Keratinocyte (primary cell): ENCODE measurements around the gene BAZ2B. TPM values are rescaled to one million over a fixed set of nuclear protein-coding genes. Genes with fewer than 3 reads are reported as not detected.

Experiments used
- DNase-seq: peaks from one replicate; pipeline ENCODE4 v3.0.0-alpha.2; 2011; ENCODE audit warnings: low read depth, missing footprints, low spot score
- FAIRE-seq: peaks from 2 replicates; lab custom pipeline; 2011; peaks lifted over from hg19 to GRCh38; lab: Jason Lieb, UNC
- H2AFZ ChIP-seq: 2 replicates; pipeline ENCODE4 v1.6.0; 2012; ENCODE audit warnings: low read length, control low read depth, inconsistent platforms; ENCODE audit not compliant: control insufficient read depth
- H3K27ac ChIP-seq: 2 replicates; pipeline ENCODE4 v1.5.1; 2011; ENCODE audit warnings: low read length; ENCODE audit not compliant: control insufficient read depth, insufficient read depth
- H3K27me3 ChIP-seq: 3 replicates; pipeline ENCODE4 v1.6.0; 2011; ENCODE audit warnings: low read length; ENCODE audit not compliant: control insufficient read depth, insufficient read depth; ENCODE audit errors: extremely low read depth
- H3K36me3 ChIP-seq, 2 experiments: 2 replicates in 1 of 2; 3 replicates in 1 of 2; pipeline ENCODE4 v1.5.1; 2011; ENCODE audit warnings: low read length in 2 of 2, mild to moderate bottlenecking in 1 of 2; ENCODE audit not compliant: control insufficient read depth in 2 of 2, insufficient read depth in 2 of 2; ENCODE audit errors: extremely low read depth in 1 of 2
- H3K4me1 ChIP-seq: 3 replicates; pipeline ENCODE4 v1.5.1; 2011; ENCODE audit warnings: low read length; ENCODE audit not compliant: control insufficient read depth, insufficient read depth; ENCODE audit errors: extremely low read depth
- H3K4me2 ChIP-seq: 3 replicates; pipeline ENCODE4 v1.6.0; 2011; ENCODE audit warnings: low read depth, low read length; ENCODE audit not compliant: control insufficient read depth, insufficient read depth; ENCODE audit errors: extremely low read depth
- H3K4me3 ChIP-seq, 3 experiments: fragments of 200-600 bp in 1 of 3; sonication (generic) in 1 of 3; 2 replicates in 2 of 3; 3 replicates in 1 of 3; pipeline ENCODE4 v1.5.1; 2011 to 2016; ENCODE audit warnings: low read length in 3 of 3, mild to moderate bottlenecking in 3 of 3, control low read depth in 2 of 3, inconsistent platforms in 1 of 3, low read depth in 1 of 3, mixed read lengths in 1 of 3, mixed run types in 1 of 3, moderate library complexity in 1 of 3; ENCODE audit not compliant: control insufficient read depth in 2 of 3, insufficient read depth in 2 of 3; ENCODE audit errors: extremely low read depth in 1 of 3
- H3K79me2 ChIP-seq: 2 replicates; pipeline ENCODE4 v1.6.0; 2012; ENCODE audit warnings: low read length; ENCODE audit not compliant: control insufficient read depth, insufficient read depth
- H3K9ac ChIP-seq: 3 replicates; pipeline ENCODE4 v1.6.0; 2011; ENCODE audit warnings: low read length; ENCODE audit not compliant: control insufficient read depth, insufficient read depth; ENCODE audit errors: extremely low read depth
- H3K9me1 ChIP-seq: 3 replicates; pipeline ENCODE4 v1.6.0; 2011; ENCODE audit warnings: low read length; ENCODE audit not compliant: control insufficient read depth, insufficient read depth; ENCODE audit errors: extremely low read depth
- H3K9me3 ChIP-seq: 2 replicates; pipeline ENCODE4 v1.5.1; 2012; ENCODE audit warnings: low read depth, low read length; ENCODE audit not compliant: control insufficient read depth
- H4K20me1 ChIP-seq: 3 replicates; pipeline ENCODE4 v1.6.0; 2011; ENCODE audit warnings: low read length; ENCODE audit not compliant: control insufficient read depth, insufficient read depth; ENCODE audit errors: extremely low read depth
- EZH2 ChIP-seq: IDR thresholded peaks from one replicate; pipeline ENCODE4 v1.6.1; 2012; ENCODE audit warnings: inconsistent platforms, mild to moderate bottlenecking, low read length, moderate library complexity
- dilution Hi-C: fragments of 300-500 bp; cut with MboI; formaldehyde crosslinking; loops from one replicate; pipeline ENCODE4 v1.7.0; 2020; ENCODE audit warnings: low sequenced_read_pairs; ENCODE audit not compliant: extremely low pct_ligation_motif_present
- polyA plus RNA-seq, 5 experiments: library from polyadenylated mRNA; depleted of rRNA in 3 of 5; stranded (reverse) in 3 of 5; stranded (forward) in 1 of 5; unstranded in 1 of 5; fragments of >200 nt; gene quantifications; 1 replicate in 1 of 5; 2 replicates in 3 of 5; 3 replicates in 1 of 5; pipeline versions ENCODE4 v1.2.1 to v1.2.3, GENCODE V29; 2011 to 2012; ENCODE audit warnings: missing spikeins in 2 of 5, low read depth in 1 of 5, low replicate concordance in 1 of 5
- TF ChIP-seq, protein P1 (sequence below), 3 experiments: IDR thresholded peaks in 1 of 3; conservative IDR thresholded peaks in 1 of 3; optimal IDR thresholded peaks in 1 of 3; 2 replicates in 2 of 3; 3 replicates in 1 of 3; pipeline versions ENCODE3 to v1.5.1; 2011; ENCODE audit warnings: low read length in 3 of 3, mild to moderate bottlenecking in 3 of 3, moderate library complexity in 2 of 3, control low read depth in 1 of 3, inconsistent platforms in 1 of 3; ENCODE audit not compliant: insufficient read depth in 2 of 3; ENCODE audit errors: extremely low read depth in 1 of 3

BAZ2B gene
- polyA plus RNA-seq, 1 donor (not counting 4 experiments of a cell fraction or from before 2014, with no cell fraction given): 27.0 TPM

- no peak for FAIRE-seq
- Histone ChIP-seq H3K9ac (no peak overlapping the region), H3K9me3 (no peaks in the 10 kb centered on the region), H3K4me1 (no peaks in the 10 kb centered on the region), H3K79me2 (no peaks in the 10 kb centered on the region), H3K4me2 (no peak overlapping the region), H3K27ac (no peak overlapping the region), H3K9me1 (no peaks in the 10 kb centered on the region), H4K20me1 (no peaks in the 10 kb centered on the region), H3K36me3 (peaks cover 3 to 4% of the 10 kb centered on the region in 2 experiments), H3K4me3 (no peak overlapping the region), H3K27me3 (no peaks in the 10 kb centered on the region), H2AFZ (no peak overlapping the region)
- TF ChIP-seq, protein P1, sequence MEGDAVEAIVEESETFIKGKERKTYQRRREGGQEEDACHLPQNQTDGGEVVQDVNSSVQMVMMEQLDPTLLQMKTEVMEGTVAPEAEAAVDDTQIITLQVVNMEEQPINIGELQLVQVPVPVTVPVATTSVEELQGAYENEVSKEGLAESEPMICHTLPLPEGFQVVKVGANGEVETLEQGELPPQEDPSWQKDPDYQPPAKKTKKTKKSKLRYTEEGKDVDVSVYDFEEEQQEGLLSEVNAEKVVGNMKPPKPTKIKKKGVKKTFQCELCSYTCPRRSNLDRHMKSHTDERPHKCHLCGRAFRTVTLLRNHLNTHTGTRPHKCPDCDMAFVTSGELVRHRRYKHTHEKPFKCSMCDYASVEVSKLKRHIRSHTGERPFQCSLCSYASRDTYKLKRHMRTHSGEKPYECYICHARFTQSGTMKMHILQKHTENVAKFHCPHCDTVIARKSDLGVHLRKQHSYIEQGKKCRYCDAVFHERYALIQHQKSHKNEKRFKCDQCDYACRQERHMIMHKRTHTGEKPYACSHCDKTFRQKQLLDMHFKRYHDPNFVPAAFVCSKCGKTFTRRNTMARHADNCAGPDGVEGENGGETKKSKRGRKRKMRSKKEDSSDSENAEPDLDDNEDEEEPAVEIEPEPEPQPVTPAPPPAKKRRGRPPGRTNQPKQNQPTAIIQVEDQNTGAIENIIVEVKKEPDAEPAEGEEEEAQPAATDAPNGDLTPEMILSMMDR (optimal IDR thresholded peaks at IDR 0.05 in 1 of 3, IDR thresholded peaks at IDR 0.05 in 1 of 3, conservative IDR thresholded peaks at IDR 0.05 in 1 of 3; ENCODE audit: extremely low read depth in 1 of 3, insufficient read depth in 2 of 3, low read length in 3 of 3): no peak
- no peak for TF ChIP-seq EZH2
- no peak for DNase-seq
- dilution Hi-C loops: no loop called here
Measured at GRCh38 chr2:159381574-159381973, 234.8 kb downstream of the BAZ2B start.

- Histone ChIP-seq H3K27me3 (no peaks in the 10 kb centered on the region), H3K9me3 (no peaks in the 10 kb centered on the region), H3K4me1 (no peaks in the 10 kb centered on the region), H3K9ac (no peak overlapping the region), H2AFZ (no peak overlapping the region), H4K20me1 (no peaks in the 10 kb centered on the region), H3K9me1 (no peaks in the 10 kb centered on the region), H3K27ac (no peak overlapping the region), H3K4me2 (no peak overlapping the region), H3K36me3 (peaks cover 3 to 4% of the 10 kb centered on the region in 2 experiments), H3K4me3 (no peak overlapping the region), H3K79me2 (no peaks in the 10 kb centered on the region)
- FAIRE-seq: no peak
- dilution Hi-C loops: no loop called here
- no peak for DNase-seq
- TF ChIP-seq, protein P1 (optimal IDR thresholded peaks at IDR 0.05 in 1 of 3, IDR thresholded peaks at IDR 0.05 in 1 of 3, conservative IDR thresholded peaks at IDR 0.05 in 1 of 3; ENCODE audit: extremely low read depth in 1 of 3, insufficient read depth in 2 of 3, low read length in 3 of 3): no peak
- no peak for TF ChIP-seq EZH2
Measured at GRCh38 chr2:159380685-159381239, 235.6 kb downstream of the BAZ2B start.
